ENCODE results near the gene PEX11B.

PEX11B gene

GRCh38 chr1:145918144-145918991, at the start of gene PEX11B:
PEX11B (minus strand) TSS chr1:145918717; CDS start chr1:145918688, 29 bp downstream.
- peak; percentile 80 for DNase-seq

GRCh38 chr1:145967288-145967687, 48.8 kb upstream of the PEX11B start:
- DNase-seq = no peak

- DNase-seq = no peak
Measured at GRCh38 chr1:145965119-145965744, 46.7 kb upstream of the PEX11B start.

GRCh38 chr1:145964328-145965118, 46.0 kb upstream of the PEX11B start, which contains the start of the genes ANKRD34A and POLR3GL:
ANKRD34A (minus strand) TSS chr1:145964575; CDS start chr1:145961759, 2,816 bp downstream.
POLR3GL (plus strand) TSS chr1:145964690; CDS start chr1:145974866, 10,176 bp downstream.
- DNase-seq = peak; percentile 96

- no peak for DNase-seq
Measured at GRCh38 chr1:145963265-145964019, 44.9 kb upstream of the PEX11B start.

- DNase-seq = no peak
Measured at GRCh38 chr1:145962157-145963102, 43.9 kb upstream of the PEX11B start.

GRCh38 chr1:145961425-145962156, 43.1 kb upstream of the PEX11B start:
- DNase-seq = no peak

- no peak for DNase-seq
Measured at GRCh38 chr1:145961109-145961424, 42.5 kb upstream of the PEX11B start.

DNA sequence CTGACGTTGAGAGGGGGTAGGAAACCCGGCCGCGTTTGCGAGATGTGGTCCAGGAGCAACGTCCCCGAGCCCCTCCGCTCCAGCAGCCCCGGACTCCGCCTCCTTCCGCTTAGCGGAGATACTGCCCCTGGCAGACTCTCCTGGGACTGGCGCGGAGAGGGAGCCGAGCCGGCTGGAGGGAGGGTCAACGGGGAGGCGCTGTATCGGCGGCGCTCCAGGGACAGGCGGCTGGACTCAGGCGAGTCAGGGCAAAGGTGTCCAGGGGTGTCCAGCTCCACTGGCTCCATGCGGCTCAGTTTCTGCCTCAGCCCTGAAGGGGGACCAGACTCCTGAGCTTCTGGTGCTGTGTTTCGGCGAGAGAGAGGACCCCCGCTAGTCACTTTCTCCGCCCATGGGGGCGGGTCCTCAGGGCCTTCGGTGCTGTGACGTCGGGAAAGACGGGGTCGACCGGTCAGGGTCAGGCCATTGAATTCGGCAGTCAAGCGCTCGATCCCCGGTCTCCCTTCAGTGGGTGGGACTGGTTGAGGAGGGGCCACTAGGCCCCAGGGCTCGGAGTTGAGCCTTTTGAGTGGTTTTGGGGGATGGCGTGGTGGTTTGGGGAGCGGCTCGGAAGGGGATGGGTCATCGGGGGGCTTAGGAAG, 42.1 kb upstream of the PEX11B start:
- peak; percentile 55 for DNase-seq

- no peak for DNase-seq
Measured at GRCh38 chr1:145959957-145960467, 41.5 kb upstream of the PEX11B start.

GRCh38 chr1:145959333-145959732, 40.8 kb upstream of the PEX11B start:
- DNase-seq = no peak

- no peak for DNase-seq
Measured at GRCh38 chr1:145958734-145959133, 40.2 kb upstream of the PEX11B start.

DNA sequence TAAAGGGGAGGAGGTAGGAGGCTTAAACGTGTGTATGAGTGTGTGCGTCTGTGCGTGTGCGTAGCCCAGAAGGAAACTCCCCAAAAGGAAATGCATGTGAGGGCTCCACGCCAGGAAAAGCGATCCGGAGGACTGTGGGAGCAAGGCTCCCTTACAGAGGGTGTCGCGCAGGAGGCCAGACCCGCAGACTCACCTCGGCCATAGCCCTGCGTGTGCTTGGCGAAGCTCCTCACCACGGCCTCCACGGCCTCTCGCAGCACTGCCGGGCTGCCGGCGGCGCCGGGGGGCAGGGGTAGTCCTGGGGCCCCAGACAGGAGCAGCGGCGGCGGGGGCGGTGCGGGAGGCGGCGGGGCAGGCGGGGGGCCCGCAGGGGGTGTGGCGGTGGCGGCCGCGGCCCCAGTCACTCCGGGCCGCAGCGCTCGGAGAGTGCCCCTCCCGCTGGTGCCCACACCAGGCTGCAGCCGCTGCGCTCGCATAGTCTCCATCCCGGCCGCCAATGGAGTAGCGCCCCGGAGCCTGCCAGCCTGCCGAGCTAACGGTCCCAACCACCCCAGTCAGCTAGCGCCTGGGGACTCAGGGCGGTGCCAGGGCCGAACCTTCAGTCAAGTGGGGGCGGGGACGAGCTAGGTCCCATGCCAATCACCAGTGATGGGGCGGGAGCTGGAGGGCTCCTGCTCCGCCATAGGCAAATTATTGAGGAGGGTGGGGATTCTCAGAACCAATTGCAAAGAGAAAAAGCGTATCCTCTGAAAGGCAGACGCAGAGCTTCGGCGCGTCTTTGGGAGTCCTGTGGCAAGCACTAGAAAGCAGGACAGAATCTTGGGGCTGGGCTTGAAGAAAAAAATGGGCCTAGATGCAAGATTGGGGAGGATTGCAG, 39.2 kb upstream of the PEX11B start, which contains the start of gene LIX1L:
Gene LIX1L (minus strand): TSS at position 575 of the 877 bp plus-strand sequence. CDS start 90 bp downstream, at position 485.
- DNase-seq = peak; percentile 88

DNA sequence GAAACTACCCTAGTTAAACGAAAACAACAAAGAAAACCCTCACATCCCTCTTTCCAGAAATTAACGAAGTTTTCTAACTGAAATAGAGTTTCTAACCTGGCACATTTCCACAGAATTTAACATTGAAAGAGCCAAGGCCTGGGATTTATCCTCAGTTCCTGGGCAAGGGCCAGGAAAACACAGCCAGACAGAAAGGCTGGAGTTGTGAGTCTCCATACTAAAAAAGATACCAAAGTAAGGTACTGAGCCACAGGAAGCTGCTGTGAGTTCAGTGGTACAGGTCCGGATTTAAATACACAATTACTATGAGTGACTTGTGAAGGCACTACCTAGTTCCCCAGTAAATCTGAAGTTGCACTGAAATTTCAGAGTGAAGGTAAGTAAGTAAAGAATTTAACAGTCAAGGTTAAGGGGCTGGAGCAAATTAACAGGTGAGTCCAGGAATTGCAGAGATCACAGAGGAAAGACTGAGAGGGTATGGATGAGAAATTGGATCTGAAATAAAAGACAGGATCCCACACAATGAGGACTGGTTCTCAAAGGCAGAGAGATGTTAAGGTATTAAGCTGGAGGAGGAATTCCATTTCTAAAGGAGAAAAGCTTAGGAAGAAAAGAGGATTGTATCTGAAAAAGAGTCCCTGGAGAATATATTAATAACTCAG, 38.4 kb upstream of the PEX11B start:
- DNase-seq = no peak

DNA sequence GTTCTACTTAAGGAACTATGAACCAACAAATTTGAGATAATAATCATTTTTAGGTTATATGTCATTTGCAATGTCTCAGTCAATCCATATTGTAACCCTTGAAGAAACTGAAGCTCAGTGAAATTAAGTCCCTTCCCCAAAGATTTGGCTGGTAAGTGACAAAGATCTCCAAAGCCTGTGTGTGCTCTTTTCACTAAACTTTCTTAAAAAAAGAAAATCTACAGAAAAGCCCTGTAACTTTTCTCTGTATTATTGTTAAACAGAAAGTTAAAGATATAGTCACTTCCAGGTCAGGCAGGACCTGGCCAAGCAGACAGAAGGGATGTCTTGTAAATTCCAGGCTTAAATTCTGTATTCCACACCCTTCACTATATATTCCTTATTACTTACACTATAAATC, 37.8 kb upstream of the PEX11B start:
- no peak for DNase-seq

- no peak for DNase-seq
Measured at GRCh38 chr1:145955436-145955835, 36.9 kb upstream of the PEX11B start.

- DNase-seq = no peak
Measured at GRCh38 chr1:145953861-145954260, 35.3 kb upstream of the PEX11B start.

DNA sequence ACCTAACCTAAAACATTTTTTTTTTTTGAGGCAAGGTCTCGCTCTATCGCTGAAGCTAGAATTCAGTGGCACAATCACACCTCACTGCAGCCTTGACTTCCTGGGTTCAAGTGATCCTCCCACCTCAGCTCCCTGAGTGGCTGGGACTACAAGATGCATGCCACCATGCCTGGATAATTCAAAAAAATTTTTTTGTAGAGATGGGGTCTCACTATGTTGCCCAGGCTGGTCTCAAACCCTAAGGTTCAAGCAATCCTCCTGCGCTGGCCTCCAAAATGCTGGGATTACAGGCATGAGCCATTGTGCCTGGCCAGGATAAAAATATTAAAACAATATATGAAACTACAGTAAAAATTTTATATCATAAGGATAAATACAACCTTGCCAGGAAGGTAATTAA, 34.4 kb upstream of the PEX11B start:
- DNase-seq = no peak
